Stimulated activated effector memory CD8-positive, alpha-beta T cell treated with anti-CD3 and anti-CD28 coated beads, Interleukin-12 subunit alpha, Interleukin-12 subunit beta, amount 100 ng/mL, for 72 hours (primary cell): Measurements from ENCODE around the gene GMPPA.

Experiments
- ATAC-seq: fragments of 150-1000 bp; cut with Tn5 transposase; 2 replicates; pipeline ENCODE4 v1.10.0; 2021
- DNase-seq, 2 donors: peaks; one replicate each; pipeline ENCODE4 v3.0.0; 2021 to 2022; ENCODE audit warnings: low spot score in 2 of 2
- H3K27ac Mint-ChIP-seq: one replicate; pipeline ENCODE4 v1.8.0; 2022; ENCODE audit warnings: mild to moderate bottlenecking, mixed read lengths
- H3K36me3 Mint-ChIP-seq: one replicate; pipeline ENCODE4 v1.8.0; 2022; ENCODE audit warnings: mild to moderate bottlenecking, mixed read lengths
- H3K4me1 Mint-ChIP-seq: one replicate; pipeline ENCODE4 v1.8.0; 2022; ENCODE audit warnings: mixed read lengths
- H3K4me3 Mint-ChIP-seq: one replicate; pipeline ENCODE4 v1.8.0; 2022; ENCODE audit warnings: mild to moderate bottlenecking, mixed read lengths
- H3K9me3 Mint-ChIP-seq: one replicate; pipeline ENCODE4 v1.8.0; 2022; ENCODE audit warnings: mixed read lengths

GMPPA gene

GRCh38 chr2:219530048-219530963 is 31.6 kb downstream of the GMPPA start:
- Mint-ChIP-seq H3K27ac (no peak overlapping the region), H3K4me3 (no peak overlapping the region), H3K36me3 (no peaks in the 10 kb centered on the region), H3K9me3 (no peaks in the 10 kb centered on the region), H3K4me1 (peaks cover 7% of the 10 kb centered on the region)
- DNase-seq (peak; percentile 91), ATAC-seq (peak; percentile 83)

GRCh38 chr2:219531639-219532377 is 33.1 kb downstream of the GMPPA start:
- Mint-ChIP-seq H3K27ac (no peak overlapping the region), H3K4me3 (no peak overlapping the region), H3K9me3 (no peaks in the 10 kb centered on the region), H3K4me1 (peaks cover 7% of the 10 kb centered on the region), H3K36me3 (no peaks in the 10 kb centered on the region)
- ATAC-seq, result no peak
- no peak for DNase-seq

- Mint-ChIP-seq H3K9me3 (no peaks in the 10 kb centered on the region), H3K4me1 (peaks cover 7% of the 10 kb centered on the region), H3K36me3 (no peaks in the 10 kb centered on the region), H3K4me3 (no peak overlapping the region), H3K27ac (no peak overlapping the region)
- ATAC-seq (no peak), DNase-seq (no peak)
Observed at GRCh38 chr2:219532378-219532649, 33.6 kb downstream of the GMPPA start.

GRCh38 chr2:219533930-219534661 is 35.4 kb downstream of the GMPPA start:
- ATAC-seq, result no peak
- DNase-seq, result no peak
- Mint-ChIP-seq H3K36me3 (peaks cover 7% of the 10 kb centered on the region), H3K27ac (no peak overlapping the region), H3K4me1 (peaks cover 7% of the 10 kb centered on the region), H3K4me3 (no peak overlapping the region), H3K9me3 (no peaks in the 10 kb centered on the region)

- Mint-ChIP-seq H3K9me3 (no peaks in the 10 kb centered on the region), H3K4me1 (peaks cover 3% of the 10 kb centered on the region), H3K4me3 (no peak overlapping the region), H3K36me3 (peaks cover 25% of the 10 kb centered on the region), H3K27ac (no peak overlapping the region)
- ATAC-seq, result no peak
- DNase-seq, result no peak
Observed at GRCh38 chr2:219536425-219536824, 37.7 kb downstream of the GMPPA start.

GRCh38 chr2:219536967-219537366 is 38.3 kb downstream of the GMPPA start:
- DNase-seq, result no peak
- no peak for ATAC-seq
- H3K27ac Mint-ChIP-seq, result no peak overlapping the region
- no peaks in the 10 kb centered on the region for H3K9me3 Mint-ChIP-seq
- peaks cover 8% of the 10 kb centered on the region for H3K4me1 Mint-ChIP-seq
- peaks cover 27% of the 10 kb centered on the region for H3K36me3 Mint-ChIP-seq
- H3K4me3 Mint-ChIP-seq, result no peak overlapping the region

GRCh38 chr2:219537657-219538488 is 39.2 kb downstream of the GMPPA start:
- H3K9me3 Mint-ChIP-seq, result no peaks in the 10 kb centered on the region
- H3K4me3 Mint-ChIP-seq, result no peak overlapping the region
- peaks cover 27% of the 10 kb centered on the region for H3K36me3 Mint-ChIP-seq
- H3K4me1 Mint-ChIP-seq, result peaks cover 17% of the 10 kb centered on the region
- peak overlapping the region; percentile 20 for H3K27ac Mint-ChIP-seq
- ATAC-seq, result no peak
- DNase-seq, result no peak

GRCh38 chr2:219538504-219538951 is 39.8 kb downstream of the GMPPA start:
- ATAC-seq (no peak), DNase-seq (no peak)
- Mint-ChIP-seq H3K4me1 (peaks cover 18% of the 10 kb centered on the region), H3K4me3 (no peak overlapping the region), H3K27ac (peak overlapping the region; percentile 20), H3K36me3 (peaks cover 27% of the 10 kb centered on the region), H3K9me3 (no peaks in the 10 kb centered on the region)

- ATAC-seq (no peak), DNase-seq (no peak)
- peaks cover 27% of the 10 kb centered on the region for H3K36me3 Mint-ChIP-seq
- H3K27ac Mint-ChIP-seq, result no peak overlapping the region
- no peaks in the 10 kb centered on the region for H3K9me3 Mint-ChIP-seq
- H3K4me1 Mint-ChIP-seq, result peaks cover 19% of the 10 kb centered on the region
- H3K4me3 Mint-ChIP-seq, result no peak overlapping the region
Observed at GRCh38 chr2:219538956-219539788, 40.5 kb downstream of the GMPPA start.

GRCh38 chr2:219539926-219540678 is 41.4 kb downstream of the GMPPA start:
- H3K4me1 Mint-ChIP-seq, result peaks cover 29% of the 10 kb centered on the region
- no peak overlapping the region for H3K4me3 Mint-ChIP-seq
- no peaks in the 10 kb centered on the region for H3K9me3 Mint-ChIP-seq

GRCh38 chr2:219540784-219541504 is 42.3 kb downstream of the GMPPA start:
- DNase-seq, result no peak
- ATAC-seq, result no peak
- peaks cover 29% of the 10 kb centered on the region for H3K4me1 Mint-ChIP-seq
- H3K9me3 Mint-ChIP-seq, result no peaks in the 10 kb centered on the region
- no peak overlapping the region for H3K27ac Mint-ChIP-seq
- peaks cover 33% of the 10 kb centered on the region for H3K36me3 Mint-ChIP-seq
- H3K4me3 Mint-ChIP-seq, result peak overlapping the region; percentile 88

More at GRCh38 chr2:219539926-219540678, 41.4 kb downstream of the GMPPA start:
- Mint-ChIP-seq H3K27ac (no peak overlapping the region), H3K36me3 (peaks cover 33% of the 10 kb centered on the region)
- ATAC-seq, result no peak
- no peak for DNase-seq

GRCh38 chr2:219541611-219542180 is 43.0 kb downstream of the GMPPA start:
- peak; percentile 63 for ATAC-seq
- H3K9me3 Mint-ChIP-seq, result no peaks in the 10 kb centered on the region
- no peak overlapping the region for H3K27ac Mint-ChIP-seq
- peak; percentile 85 to 96 for DNase-seq
- H3K4me3 Mint-ChIP-seq, result peak overlapping the region; percentile 88
- peaks cover 33% of the 10 kb centered on the region for H3K36me3 Mint-ChIP-seq
- peaks cover 29% of the 10 kb centered on the region for H3K4me1 Mint-ChIP-seq
